Caco-2 (cell line): ENCODE data around the gene CHGA. TPM values are rescaled to one million over a fixed set of nuclear protein-coding genes. Genes with fewer than 3 reads are reported as not detected.

ENCODE experiments used
- BruUV-seq: library from RNA; stranded (reverse); fragments of 400-500 nt; replicated peaks from 2 replicates; lab custom pipeline; 2021; lab: Mats Ljungman, UMichigan
- CTCF ChIA-PET: fragments of 300-600 bp; sonication (Branson Sonifier 250); formaldehyde crosslinking; loops from one replicate; lab custom pipeline; 2022; ENCODE audit warnings: antibody characterized with exemption; lab: Charles Lee
- POLR2A ChIA-PET: fragments of 300-600 bp; sonication (Branson Sonifier 250); formaldehyde crosslinking; loops from one replicate; lab custom pipeline; 2022; ENCODE audit warnings: antibody characterized with exemption; lab: Charles Lee
- DNase-seq, 2 experiments: peaks; one replicate each; pipeline versions ENCODE4 v3.0.0 to v3.0.0-alpha.2; 2020 to 2022
- H3K27me3 ChIP-seq: replicated peaks from 2 replicates; pipeline ENCODE4 v1.6.0; 2011; ENCODE audit warnings: low read length; ENCODE audit not compliant: control insufficient read depth, insufficient read depth
- H3K36me3 ChIP-seq: 2 replicates; pipeline ENCODE4 v1.5.1; 2011; ENCODE audit warnings: low read length; ENCODE audit not compliant: control insufficient read depth, insufficient read depth
- H3K4me1 ChIP-seq: fragments of 250-450 bp; sonication (Bioruptor Pico); 2 replicates; pipeline ENCODE4 v1.5.1; 2020; ENCODE audit warnings: mild to moderate bottlenecking
- H3K4me3 ChIP-seq: 2 replicates; pipeline ENCODE4 v1.5.1; 2011; ENCODE audit warnings: low read depth, mild to moderate bottlenecking, control low read depth, low read length
- H3K9me3 ChIP-seq: fragments of 250-450 bp; sonication (Bioruptor Pico); 2 replicates; pipeline ENCODE4 v1.5.1; 2020; ENCODE audit warnings: mild to moderate bottlenecking, moderate library complexity
- H3K27ac Mint-ChIP-seq: one replicate; pipeline ENCODE4 v1.8.0; 2022; ENCODE audit warnings: mixed read lengths; ENCODE audit not compliant: unreplicated experiment
- H3K27me3 Mint-ChIP-seq: one replicate; pipeline ENCODE4 v1.8.0; 2022; ENCODE audit warnings: mixed read lengths; ENCODE audit not compliant: insufficient read depth, unreplicated experiment
- H3K36me3 Mint-ChIP-seq: one replicate; pipeline ENCODE4 v1.8.0; 2022; ENCODE audit warnings: mild to moderate bottlenecking, mixed read lengths; ENCODE audit not compliant: insufficient read depth, unreplicated experiment
- H3K4me1 Mint-ChIP-seq: one replicate; pipeline ENCODE4 v1.8.0; 2022; ENCODE audit warnings: low read depth, mixed read lengths; ENCODE audit not compliant: unreplicated experiment
- H3K4me3 Mint-ChIP-seq: one replicate; pipeline ENCODE4 v1.8.0; 2022; ENCODE audit warnings: mild to moderate bottlenecking, moderate library complexity, mixed read lengths; ENCODE audit not compliant: unreplicated experiment
- H3K9me3 Mint-ChIP-seq: one replicate; pipeline ENCODE4 v1.8.0; 2022; ENCODE audit warnings: mixed read lengths; ENCODE audit not compliant: unreplicated experiment
- intact Hi-C: fragments of 100-400 bp; cut with micrococcal nuclease; formaldehyde crosslinking; loops from one replicate; pipeline ENCODE4 v1.10.0; 2022; ENCODE audit not compliant: unreplicated experiment
- total RNA-seq: library from RNA; stranded (reverse); gene quantifications from 2 replicates; pipeline ENCODE4 v1.2.3, GENCODE V29; 2022
- TF ChIP-seq, protein P1 (sequence below), 2 experiments: fragments of 200-600 bp in 1 of 2; IDR thresholded peaks; 1 replicate in 1 of 2; 2 replicates in 1 of 2; pipeline versions ENCODE4 v1.5.1 to v1.8.0; 2011 to 2022; ENCODE audit warnings: antibody characterized with exemption in 1 of 2, control low read depth in 1 of 2, inconsistent platforms in 1 of 2, low read depth in 1 of 2, low read length in 1 of 2, mild to moderate bottlenecking in 1 of 2, moderate library complexity in 1 of 2; ENCODE audit not compliant: insufficient read depth in 1 of 2, severe bottlenecking in 1 of 2, unreplicated experiment in 1 of 2

The CHGA gene
- total RNA-seq, 1 experiment from 2014 or later: not detected

DNA sequence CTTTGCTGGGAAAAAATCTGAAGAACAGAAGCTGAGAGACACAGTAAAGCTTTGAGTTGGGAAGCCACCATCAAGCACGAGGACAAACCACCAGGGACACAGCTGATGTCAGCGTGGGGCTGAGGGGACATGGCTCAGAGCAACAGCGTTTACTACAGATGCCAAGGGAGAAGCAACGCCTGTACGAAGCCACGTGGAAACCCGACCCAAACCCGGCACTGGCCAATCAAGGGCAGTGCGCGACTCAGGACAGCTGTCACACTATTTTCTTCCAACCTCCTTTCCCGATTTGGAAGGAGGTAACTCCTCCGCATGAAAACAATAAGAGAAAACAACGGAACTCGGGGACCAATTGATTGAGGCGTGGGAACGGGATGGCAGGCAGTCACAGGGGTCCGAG is 20.2 kb upstream of the CHGA start:
- POLR2A ChIA-PET: no interaction called here
- DNase-seq: no peak
- Histone ChIP-seq H3K9me3 (no peaks in the 10 kb centered on the region), H3K27me3 (peaks cover 1% of the 10 kb centered on the region; the same call in 1 of the 2 replicates), H3K4me3 (no peak overlapping the region), H3K36me3 (no peaks in the 10 kb centered on the region), H3K4me1 (no peaks in the 10 kb centered on the region)
- no TSS peak for BruUV-seq
- Mint-ChIP-seq H3K9me3 (no peaks in the 10 kb centered on the region), H3K4me3 (no peak overlapping the region), H3K27ac (no peak overlapping the region), H3K27me3 (peaks cover 24% of the 10 kb centered on the region), H3K36me3 (no peaks in the 10 kb centered on the region), H3K4me1 (no peaks in the 10 kb centered on the region)
- TF ChIP-seq, protein P1, sequence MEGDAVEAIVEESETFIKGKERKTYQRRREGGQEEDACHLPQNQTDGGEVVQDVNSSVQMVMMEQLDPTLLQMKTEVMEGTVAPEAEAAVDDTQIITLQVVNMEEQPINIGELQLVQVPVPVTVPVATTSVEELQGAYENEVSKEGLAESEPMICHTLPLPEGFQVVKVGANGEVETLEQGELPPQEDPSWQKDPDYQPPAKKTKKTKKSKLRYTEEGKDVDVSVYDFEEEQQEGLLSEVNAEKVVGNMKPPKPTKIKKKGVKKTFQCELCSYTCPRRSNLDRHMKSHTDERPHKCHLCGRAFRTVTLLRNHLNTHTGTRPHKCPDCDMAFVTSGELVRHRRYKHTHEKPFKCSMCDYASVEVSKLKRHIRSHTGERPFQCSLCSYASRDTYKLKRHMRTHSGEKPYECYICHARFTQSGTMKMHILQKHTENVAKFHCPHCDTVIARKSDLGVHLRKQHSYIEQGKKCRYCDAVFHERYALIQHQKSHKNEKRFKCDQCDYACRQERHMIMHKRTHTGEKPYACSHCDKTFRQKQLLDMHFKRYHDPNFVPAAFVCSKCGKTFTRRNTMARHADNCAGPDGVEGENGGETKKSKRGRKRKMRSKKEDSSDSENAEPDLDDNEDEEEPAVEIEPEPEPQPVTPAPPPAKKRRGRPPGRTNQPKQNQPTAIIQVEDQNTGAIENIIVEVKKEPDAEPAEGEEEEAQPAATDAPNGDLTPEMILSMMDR (IDR thresholded peaks at IDR 0.05; ENCODE audit: insufficient read depth in 1 of 2, low read depth in 1 of 2, low read length in 1 of 2, severe bottlenecking in 1 of 2, unreplicated experiment in 1 of 2): no peak
- CTCF ChIA-PET: interaction anchor here (0.6 kb wide), 1 partner anchor 52 kb away, joined by 3 read pairs; no protein-coding TSS in a partner anchor
- intact Hi-C loops: no loop called here

DNA sequence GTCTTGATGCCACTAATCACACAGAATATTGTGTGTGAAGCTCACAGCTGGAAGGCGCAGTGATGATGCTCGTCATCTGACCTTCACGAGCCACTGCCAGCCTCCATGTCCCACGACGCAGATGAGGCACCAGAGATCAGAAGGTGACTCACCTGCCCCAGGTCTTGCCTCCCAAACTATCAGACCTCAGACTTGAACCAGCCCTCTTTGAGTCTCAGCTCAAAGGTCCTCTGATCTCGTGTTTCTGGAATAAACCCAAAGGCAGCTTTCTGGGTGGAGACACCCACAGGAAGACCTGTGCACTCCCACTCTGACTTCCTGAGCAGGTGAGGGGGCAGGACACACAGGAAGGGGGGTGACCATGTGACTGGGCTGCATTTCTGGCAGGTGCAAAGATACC is 19.6 kb upstream of the CHGA start:
- Histone ChIP-seq H3K4me1 (no peaks in the 10 kb centered on the region), H3K36me3 (no peaks in the 10 kb centered on the region), H3K27me3 (peaks cover 1% of the 10 kb centered on the region; the same call in 1 of the 2 replicates), H3K9me3 (no peaks in the 10 kb centered on the region), H3K4me3 (no peak overlapping the region)
- no peak overlapping the region for H3K27ac Mint-ChIP-seq
- no peak overlapping the region for H3K4me3 Mint-ChIP-seq
- ChIA-PET POLR2A (no interaction called here), CTCF (interaction anchor here (0.6 kb wide), 1 partner anchor 52 kb away, joined by 3 read pairs; no protein-coding TSS in a partner anchor)
- H3K9me3 Mint-ChIP-seq: no peaks in the 10 kb centered on the region
- H3K36me3 Mint-ChIP-seq: no peaks in the 10 kb centered on the region
- TF ChIP-seq, protein P1 (IDR thresholded peaks at IDR 0.05; ENCODE audit: insufficient read depth in 1 of 2, low read depth in 1 of 2, low read length in 1 of 2, severe bottlenecking in 1 of 2, unreplicated experiment in 1 of 2): no peak
- H3K27me3 Mint-ChIP-seq: peaks cover 21% of the 10 kb centered on the region
- no TSS peak for BruUV-seq
- DNase-seq: no peak
- intact Hi-C loops: no loop called here
- no peaks in the 10 kb centered on the region for H3K4me1 Mint-ChIP-seq

DNA sequence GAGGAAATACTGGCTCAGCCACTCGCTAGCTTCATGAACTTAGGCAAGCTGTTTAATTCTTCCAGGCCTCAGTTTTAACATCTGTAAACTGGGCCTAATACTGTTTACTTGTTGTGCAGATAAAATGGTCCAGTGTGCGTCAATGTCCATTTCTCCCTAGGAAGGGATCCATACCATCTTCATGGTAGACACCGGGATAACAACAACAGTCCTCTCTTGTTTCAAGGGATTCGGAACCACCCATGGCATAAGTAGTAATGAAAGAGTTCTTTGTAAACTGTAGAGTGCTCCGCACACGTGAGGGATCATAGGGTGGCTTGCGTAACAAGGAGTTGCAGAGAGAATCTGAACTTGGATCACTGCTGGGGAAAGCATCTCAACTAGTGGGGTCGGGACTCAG is 17.3 kb upstream of the CHGA start:
- no peak overlapping the region for H3K27ac Mint-ChIP-seq
- ChIA-PET POLR2A (no interaction called here), CTCF (no interaction called here)
- Histone ChIP-seq H3K4me1 (no peaks in the 10 kb centered on the region), H3K9me3 (no peaks in the 10 kb centered on the region), H3K36me3 (no peaks in the 10 kb centered on the region), H3K4me3 (no peak overlapping the region), H3K27me3 (peaks cover 1% of the 10 kb centered on the region; the same call in 1 of the 2 replicates)
- H3K4me1 Mint-ChIP-seq: no peaks in the 10 kb centered on the region
- BruUV-seq: no TSS peak
- intact Hi-C loops: no loop called here
- DNase-seq: no peak
- TF ChIP-seq, protein P1 (IDR thresholded peaks at IDR 0.05; ENCODE audit: insufficient read depth in 1 of 2, low read depth in 1 of 2, low read length in 1 of 2, severe bottlenecking in 1 of 2, unreplicated experiment in 1 of 2): no peak
- no peak overlapping the region for H3K4me3 Mint-ChIP-seq
- H3K27me3 Mint-ChIP-seq: peaks cover 21% of the 10 kb centered on the region
- H3K36me3 Mint-ChIP-seq: no peaks in the 10 kb centered on the region
- H3K9me3 Mint-ChIP-seq: no peaks in the 10 kb centered on the region
